ENCODE results near the gene GH2.
"Not testable (repeated sequence)": the region's sequence is repeated elsewhere in the genome, so short reads cannot be mapped to it uniquely, and the experiment has no call there.

Gene GH2

GRCh38 chr17:63880706-63881105 is 1.0 kb downstream of the GH2 start (continued):
- TF ChIP-seq ZNF112 (tag by site-specific recombination; IDR thresholded peaks at IDR 0.05), result no peak
- TF ChIP-seq SP2 (tag by site-specific recombination; IDR thresholded peaks at IDR 0.05), result no peak
- TF ChIP-seq ZNF530 (tag by site-specific recombination; IDR thresholded peaks at IDR 0.05; ENCODE audit: low read depth), result no peak
- no peak for TF ChIP-seq SP3 (tag by site-specific recombination; IDR thresholded peaks at IDR 0.05)
- no peak for TF ChIP-seq ZNF701 (tag by site-specific recombination; IDR thresholded peaks at IDR 0.05)
- TF ChIP-seq ZNF37A (tag by site-specific recombination; IDR thresholded peaks at IDR 0.05), result no peak
- no peak for TF ChIP-seq ZNF692 (tag by site-specific recombination; IDR thresholded peaks at IDR 0.05)
- TF ChIP-seq ZNF148 (tag by site-specific recombination; IDR thresholded peaks at IDR 0.05; ENCODE audit: borderline replicate concordance), result no peak
- TF ChIP-seq ZNF623 (tag by site-specific recombination; IDR thresholded peaks at IDR 0.05), result no peak

- POLR2A ChIA-PET; H3K27ac ChIP-seq (ENCODE audit: extremely low read depth, low read depth, low read length); H3K36me3 ChIP-seq (ENCODE audit: control insufficient read depth in 2 of 2, insufficient read depth in 1 of 2, low read length in 2 of 2); H3K4me1 ChIP-seq (ENCODE audit: control insufficient read depth, insufficient read depth, low read length); H3K9me3 ChIP-seq (ENCODE audit: control insufficient read depth, insufficient read depth, low read depth, low read length); H3K4me3 ChIP-seq (ENCODE audit: low read depth, low read length): not testable (repeated sequence)
- CTCF ChIA-PET, result interaction anchor here (0.6 to 2.6 kb wide), 4 partner anchors 10 to 1101 kb away, joined by 3 to 14 read pairs (median 4); no protein-coding TSS in a partner anchor
Observed at GRCh38 chr17:63878413-63878812, 3.3 kb downstream of the GH2 start.

- POLR2A ChIA-PET; H3K36me3 ChIP-seq (ENCODE audit: control insufficient read depth in 2 of 2, insufficient read depth in 1 of 2, low read length in 2 of 2); H3K4me1 ChIP-seq (ENCODE audit: control insufficient read depth, insufficient read depth, low read length); H3K27ac ChIP-seq (ENCODE audit: extremely low read depth, low read depth, low read length); H3K9me3 ChIP-seq (ENCODE audit: control insufficient read depth, insufficient read depth, low read depth, low read length); H3K4me3 ChIP-seq (ENCODE audit: low read depth, low read length): not testable (repeated sequence)
- CTCF ChIA-PET, result interaction anchor here (0.6 to 1.4 kb wide), 13 partner anchors 9 to 1347 kb away, joined by 3 to 9 read pairs (median 4); no protein-coding TSS in a partner anchor
Observed at GRCh38 chr17:63874693-63875092, 7.1 kb downstream of the GH2 start.

GRCh38 chr17:63874061-63874626 is 7.6 kb downstream of the GH2 start:
- H3K9me3 ChIP-seq (ENCODE audit: control insufficient read depth, insufficient read depth, low read depth, low read length); POLR2A ChIA-PET; H3K27ac ChIP-seq (ENCODE audit: extremely low read depth, low read depth, low read length); H3K4me1 ChIP-seq (ENCODE audit: control insufficient read depth, insufficient read depth, low read length); H3K4me3 ChIP-seq (ENCODE audit: low read depth, low read length); H3K36me3 ChIP-seq (ENCODE audit: control insufficient read depth in 2 of 2, insufficient read depth in 1 of 2, low read length in 2 of 2): not testable (repeated sequence)
- CTCF ChIA-PET, result interaction anchor here (0.6 to 1.4 kb wide), 13 partner anchors 8 to 1347 kb away, joined by 3 to 9 read pairs (median 4); no protein-coding TSS in a partner anchor

- H3K4me1 ChIP-seq (ENCODE audit: control insufficient read depth, insufficient read depth, low read length); POLR2A ChIA-PET; H3K27ac ChIP-seq (ENCODE audit: extremely low read depth, low read depth, low read length); H3K9me3 ChIP-seq (ENCODE audit: control insufficient read depth, insufficient read depth, low read depth, low read length); H3K4me3 ChIP-seq (ENCODE audit: low read depth, low read length); H3K36me3 ChIP-seq (ENCODE audit: control insufficient read depth in 2 of 2, insufficient read depth in 1 of 2, low read length in 2 of 2): not testable (repeated sequence)
- CTCF ChIA-PET, result interaction anchor here (1.4 kb wide), 1 partner anchor 1228 kb away, joined by 3 read pairs; no protein-coding TSS in a partner anchor
Observed at GRCh38 chr17:63873577-63873976, 8.2 kb downstream of the GH2 start, which contains the start of gene CSH2. TSS of gene CSH2 (minus strand) at chr17:63873677. CDS start at chr17:63873614, 63 bp downstream.

- POLR2A ChIA-PET; H3K36me3 ChIP-seq (ENCODE audit: control insufficient read depth in 2 of 2, insufficient read depth in 1 of 2, low read length in 2 of 2); H3K27ac ChIP-seq (ENCODE audit: extremely low read depth, low read depth, low read length); H3K4me3 ChIP-seq (ENCODE audit: low read depth, low read length); H3K4me1 ChIP-seq (ENCODE audit: control insufficient read depth, insufficient read depth, low read length); H3K9me3 ChIP-seq (ENCODE audit: control insufficient read depth, insufficient read depth, low read depth, low read length); CTCF ChIA-PET: not testable (repeated sequence)
Observed at GRCh38 chr17:63871646-63872365, 9.9 kb downstream of the GH2 start.

GRCh38 chr17:63870292-63870665 is 11.5 kb downstream of the GH2 start:
- H3K4me1 ChIP-seq (ENCODE audit: control insufficient read depth, insufficient read depth, low read length); H3K9me3 ChIP-seq (ENCODE audit: control insufficient read depth, insufficient read depth, low read depth, low read length); POLR2A ChIA-PET; H3K4me3 ChIP-seq (ENCODE audit: low read depth, low read length); H3K36me3 ChIP-seq (ENCODE audit: control insufficient read depth in 2 of 2, insufficient read depth in 1 of 2, low read length in 2 of 2); H3K27ac ChIP-seq (ENCODE audit: extremely low read depth, low read depth, low read length): not testable (repeated sequence)
- CTCF ChIA-PET, result interaction anchor here (0.8 to 3.1 kb wide), 7 partner anchors 11 to 42 kb away, joined by 3 to 18 read pairs (median 4); partner anchors contain the start of gene GH2

GRCh38 chr17:63869491-63870291 is 12.1 kb downstream of the GH2 start:
- CTCF ChIA-PET, result interaction anchor here (0.6 to 3.1 kb wide), 8 partner anchors 10 to 444 kb away, joined by 3 to 18 read pairs (median 3); partner anchors contain the start of gene GH2
- H3K27ac ChIP-seq (ENCODE audit: extremely low read depth, low read depth, low read length); POLR2A ChIA-PET; H3K36me3 ChIP-seq (ENCODE audit: control insufficient read depth in 2 of 2, insufficient read depth in 1 of 2, low read length in 2 of 2); H3K4me1 ChIP-seq (ENCODE audit: control insufficient read depth, insufficient read depth, low read length); H3K9me3 ChIP-seq (ENCODE audit: control insufficient read depth, insufficient read depth, low read depth, low read length); H3K4me3 ChIP-seq (ENCODE audit: low read depth, low read length): not testable (repeated sequence)
